H1 (cell line): Measurements from ENCODE around the gene SLC32A1.

Experiments used
- ASH2L ChIP-seq: fragments of 200-600, 300-600 bp; sonication (generic); IDR thresholded peaks from one replicate; pipeline ENCODE4 v1.7.1; 2017; ENCODE audit warnings: low read length
- EGR1 ChIP-seq: IDR thresholded peaks from 2 replicates; pipeline ENCODE4 v1.6.1; 2011; ENCODE audit warnings: low read depth, low read length, borderline replicate concordance
- EP300 ChIP-seq, 2 experiments: IDR thresholded peaks; 1 replicate in 1 of 2; 2 replicates in 1 of 2; pipeline ENCODE4 v1.6.1; 2011 to 2012; ENCODE audit warnings: low read depth in 2 of 2, low read length in 2 of 2, mild to moderate bottlenecking in 2 of 2, borderline replicate concordance in 1 of 2, inconsistent platforms in 1 of 2, moderate library complexity in 1 of 2
- HDAC6 ChIP-seq: IDR thresholded peaks from one replicate; pipeline ENCODE4 v1.7.1; 2012; ENCODE audit warnings: low read depth, mild to moderate bottlenecking, inconsistent platforms, low read length, moderate library complexity
- MAFK ChIP-seq: IDR thresholded peaks from 2 replicates; pipeline ENCODE4 v1.6.1; 2012; ENCODE audit warnings: low read depth, mild to moderate bottlenecking, improper control_type of control experiment, low read length
- POLR2A ChIP-seq, 2 experiments: IDR thresholded peaks; 1 replicate in 1 of 2; 2 replicates in 1 of 2; pipeline ENCODE4 v1.6.1; 2011; ENCODE audit warnings: low read depth in 2 of 2, low read length in 2 of 2, mild to moderate bottlenecking in 2 of 2; ENCODE audit errors: control extremely low read depth in 1 of 2
- POLR2AphosphoS5 ChIP-seq: IDR thresholded peaks from 2 replicates; pipeline ENCODE4 v1.6.1; 2011; ENCODE audit warnings: low read depth, low read length
- SP1 ChIP-seq: IDR thresholded peaks from 2 replicates; pipeline ENCODE4 v1.6.1; 2011; ENCODE audit warnings: low read depth, low read length
- SUZ12 ChIP-seq: fragments of 200-600 bp; sonication (generic); IDR thresholded peaks from 2 replicates; pipeline ENCODE4 v1.6.1; 2012; ENCODE audit warnings: mild to moderate bottlenecking, inconsistent platforms, low read length, moderate library complexity, mixed read lengths
- TAF1 ChIP-seq: IDR thresholded peaks from 2 replicates; pipeline ENCODE4 v1.6.1; 2011; ENCODE audit warnings: mild to moderate bottlenecking, low read depth, low read length

- TF ChIP-seq HDAC6 = no peak
- no peak for TF ChIP-seq ASH2L
- no peak for TF ChIP-seq POLR2A (IDR thresholded peaks at IDR 0.05; ENCODE audit: control extremely low read depth in 1 of 2, low read depth in 2 of 2, low read length in 2 of 2)
- no peak for TF ChIP-seq EGR1
- TF ChIP-seq SUZ12 = no peak
- no peak for TF ChIP-seq POLR2AphosphoS5
- no peak for TF ChIP-seq MAFK
- TF ChIP-seq SP1 = no peak
- no peak for TF ChIP-seq EP300 (IDR thresholded peaks at IDR 0.05; ENCODE audit: borderline replicate concordance in 1 of 2, low read depth in 2 of 2, low read length in 2 of 2)
- TF ChIP-seq TAF1 = no peak
These were observed 49.9 kb downstream of the SLC32A1 start for GRCh38 chr20:38774167-38774566.
